DND-41 (cell line): ENCODE measurements around the gene COL6A2.
"Not testable (repeated sequence)": the region's sequence is repeated elsewhere in the genome, so short reads cannot be mapped to it uniquely, and the experiment has no call there.

Experiments used
- ATAC-seq: fragments of 200-7000 bp; cut with Tn5 transposase; 3 replicates; pipeline ENCODE4 v1.9.1; 2021; ENCODE audit warnings: low read depth; ENCODE audit not compliant: insufficient read depth
- DNase-seq: peaks from one replicate; pipeline ENCODE4 v3.0.0-alpha.2; 2020
- H2AFZ ChIP-seq: 2 replicates; pipeline ENCODE4 v1.6.0; 2012; ENCODE audit warnings: low read depth, low read length
- H3K27ac ChIP-seq: 2 replicates; pipeline ENCODE4 v1.5.1; 2012; ENCODE audit warnings: low read length, inconsistent platforms
- H3K27me3 ChIP-seq: fragments of 200-600 bp; sonication (generic); 2 replicates; pipeline ENCODE4 v1.6.0; 2012; ENCODE audit warnings: low read length, mild to moderate bottlenecking, inconsistent platforms; ENCODE audit not compliant: insufficient read depth, poor library complexity
- H3K36me3 ChIP-seq: 2 replicates; pipeline ENCODE4 v1.5.1; 2012; ENCODE audit warnings: low read length, inconsistent platforms; ENCODE audit not compliant: insufficient read depth
- H3K4me1 ChIP-seq: 2 replicates; pipeline ENCODE4 v1.5.1; 2012; ENCODE audit warnings: mild to moderate bottlenecking, low read length; ENCODE audit not compliant: insufficient read depth
- H3K4me2 ChIP-seq: 2 replicates; pipeline ENCODE4 v1.6.0; 2012; ENCODE audit warnings: mild to moderate bottlenecking, moderate library complexity, low read length, inconsistent platforms; ENCODE audit not compliant: insufficient read depth
- H3K4me3 ChIP-seq, 2 experiments: fragments of 200-600 bp in 1 of 2; shearing (Covaris generic) in 1 of 2; 2 replicates each; pipeline ENCODE4 v1.5.1; 2012 to 2016; ENCODE audit warnings: inconsistent platforms in 2 of 2, low read length in 2 of 2, mild to moderate bottlenecking in 2 of 2, low read depth in 1 of 2, moderate library complexity in 1 of 2
- H3K79me2 ChIP-seq: 2 replicates; pipeline ENCODE4 v1.6.0; 2012; ENCODE audit warnings: low read length, inconsistent platforms; ENCODE audit not compliant: insufficient read depth
- H3K9ac ChIP-seq: 2 replicates; pipeline ENCODE4 v1.6.0; 2012; ENCODE audit warnings: low read depth, mild to moderate bottlenecking, inconsistent platforms, low read length, moderate library complexity
- H3K9me3 ChIP-seq: 2 replicates; pipeline ENCODE4 v1.5.1; 2012; ENCODE audit warnings: low read length, moderate library complexity, mild to moderate bottlenecking, inconsistent platforms; ENCODE audit not compliant: insufficient read depth, severe bottlenecking
- H4K20me1 ChIP-seq: 2 replicates; pipeline ENCODE4 v1.6.0; 2012; ENCODE audit warnings: low read length; ENCODE audit not compliant: insufficient read depth
- EZH2 ChIP-seq: IDR thresholded peaks from 3 replicates; pipeline ENCODE4 v1.6.1; 2012; ENCODE audit warnings: borderline replicate concordance, low read depth, mild to moderate bottlenecking, moderate library complexity, low read length, inconsistent platforms; ENCODE audit not compliant: severe bottlenecking
- TF ChIP-seq, protein P1 (sequence below): IDR thresholded peaks from 2 replicates; pipeline ENCODE4 v1.5.1; 2012; ENCODE audit warnings: borderline replicate concordance, low read length, moderate library complexity, mild to moderate bottlenecking; ENCODE audit not compliant: poor library complexity, severe bottlenecking; ENCODE audit errors: extremely low read depth

COL6A2 gene

DNA sequence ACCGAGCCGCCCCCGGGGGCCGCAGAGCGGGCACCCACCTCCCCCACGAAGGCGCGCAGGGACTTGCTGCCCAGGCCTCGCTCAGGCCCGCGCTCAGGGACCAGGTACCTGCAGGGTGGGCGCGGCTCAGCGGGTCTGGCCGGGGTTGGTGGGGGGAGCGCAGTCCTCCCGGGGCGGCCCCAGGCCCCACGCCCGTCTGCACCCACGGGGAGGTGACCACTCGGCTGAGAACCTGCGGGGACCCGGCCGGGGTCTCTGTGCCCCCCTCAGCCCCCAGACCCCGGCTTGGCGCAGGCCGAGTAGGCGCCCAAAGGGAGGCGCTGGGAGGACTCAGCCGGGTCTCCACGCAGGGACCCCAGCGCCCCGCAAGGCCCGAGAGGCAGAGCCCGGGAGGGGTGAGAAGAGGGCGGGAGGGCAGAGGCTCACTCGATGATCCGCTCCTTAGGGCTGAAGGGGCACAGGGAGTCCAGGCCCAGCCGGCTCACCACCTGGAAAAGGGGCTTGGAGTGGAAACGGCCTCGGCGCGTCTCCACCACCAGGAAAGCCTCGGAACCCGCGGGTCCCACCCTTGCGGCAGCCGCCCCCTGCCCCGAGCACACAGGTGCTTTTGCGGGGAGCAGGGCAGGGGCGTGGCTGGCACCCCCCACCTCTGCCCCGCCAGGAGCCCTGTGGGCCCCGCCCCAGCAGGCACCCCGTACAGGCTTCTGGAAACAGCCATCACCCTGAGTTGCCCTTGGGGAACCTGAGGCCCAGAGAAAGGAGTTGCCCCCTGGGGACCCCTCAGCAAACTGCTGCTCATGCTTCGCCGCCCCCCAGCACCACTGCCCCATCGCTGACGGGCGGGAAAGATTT is 48.2 kb downstream of the COL6A2 start:
- H3K9ac ChIP-seq: no peak overlapping the region
- no peak overlapping the region for H3K27ac ChIP-seq
- no peak for DNase-seq
- no peaks in the 10 kb centered on the region for H3K9me3 ChIP-seq
- H3K79me2 ChIP-seq: no peaks in the 10 kb centered on the region
- no peak overlapping the region for H3K4me3 ChIP-seq
- no peaks in the 10 kb centered on the region for H4K20me1 ChIP-seq
- ATAC-seq: no peak
- no peaks in the 10 kb centered on the region for H3K36me3 ChIP-seq
- TF ChIP-seq, protein P1, sequence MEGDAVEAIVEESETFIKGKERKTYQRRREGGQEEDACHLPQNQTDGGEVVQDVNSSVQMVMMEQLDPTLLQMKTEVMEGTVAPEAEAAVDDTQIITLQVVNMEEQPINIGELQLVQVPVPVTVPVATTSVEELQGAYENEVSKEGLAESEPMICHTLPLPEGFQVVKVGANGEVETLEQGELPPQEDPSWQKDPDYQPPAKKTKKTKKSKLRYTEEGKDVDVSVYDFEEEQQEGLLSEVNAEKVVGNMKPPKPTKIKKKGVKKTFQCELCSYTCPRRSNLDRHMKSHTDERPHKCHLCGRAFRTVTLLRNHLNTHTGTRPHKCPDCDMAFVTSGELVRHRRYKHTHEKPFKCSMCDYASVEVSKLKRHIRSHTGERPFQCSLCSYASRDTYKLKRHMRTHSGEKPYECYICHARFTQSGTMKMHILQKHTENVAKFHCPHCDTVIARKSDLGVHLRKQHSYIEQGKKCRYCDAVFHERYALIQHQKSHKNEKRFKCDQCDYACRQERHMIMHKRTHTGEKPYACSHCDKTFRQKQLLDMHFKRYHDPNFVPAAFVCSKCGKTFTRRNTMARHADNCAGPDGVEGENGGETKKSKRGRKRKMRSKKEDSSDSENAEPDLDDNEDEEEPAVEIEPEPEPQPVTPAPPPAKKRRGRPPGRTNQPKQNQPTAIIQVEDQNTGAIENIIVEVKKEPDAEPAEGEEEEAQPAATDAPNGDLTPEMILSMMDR: no peak
- TF ChIP-seq EZH2: no peak
- no peak overlapping the region for H3K4me2 ChIP-seq
- no peak overlapping the region for H2AFZ ChIP-seq
- H3K4me1 ChIP-seq: peaks cover 7% of the 10 kb centered on the region; the same call in 1 of the 2 replicates
- no peaks in the 10 kb centered on the region for H3K27me3 ChIP-seq

DNA sequence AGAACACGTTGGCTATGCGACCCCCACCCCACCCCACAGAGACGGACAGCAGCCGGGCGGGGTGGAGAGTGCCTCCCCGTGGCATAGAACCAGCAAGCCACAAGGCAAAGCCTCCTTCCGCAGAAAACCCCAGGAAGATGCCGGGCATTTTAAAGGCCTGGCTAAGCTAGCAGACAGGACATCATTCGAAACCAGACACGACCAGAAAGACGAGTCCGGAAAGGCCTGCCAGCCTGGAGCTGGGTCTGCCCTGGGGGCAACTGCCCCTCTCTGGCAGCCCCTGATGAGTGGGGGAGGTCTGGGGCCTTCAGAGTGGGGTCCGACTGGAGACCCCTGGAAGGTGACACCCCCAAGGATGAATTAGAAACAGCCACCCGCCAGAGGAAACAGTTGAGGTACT is 48.9 kb downstream of the COL6A2 start:
- Histone ChIP-seq H3K4me2 (no peak overlapping the region), H2AFZ (no peak overlapping the region), H3K9me3 (no peaks in the 10 kb centered on the region), H4K20me1 (no peaks in the 10 kb centered on the region), H3K27me3 (no peaks in the 10 kb centered on the region), H3K27ac (no peak overlapping the region), H3K4me1 (peaks cover 7% of the 10 kb centered on the region; the same call in 1 of the 2 replicates), H3K4me3 (no peak overlapping the region), H3K36me3 (no peaks in the 10 kb centered on the region), H3K9ac (no peak overlapping the region), H3K79me2 (no peaks in the 10 kb centered on the region)
- DNase-seq: no peak
- TF ChIP-seq EZH2: no peak
- TF ChIP-seq, protein P1: no peak
- ATAC-seq: no peak

DNA sequence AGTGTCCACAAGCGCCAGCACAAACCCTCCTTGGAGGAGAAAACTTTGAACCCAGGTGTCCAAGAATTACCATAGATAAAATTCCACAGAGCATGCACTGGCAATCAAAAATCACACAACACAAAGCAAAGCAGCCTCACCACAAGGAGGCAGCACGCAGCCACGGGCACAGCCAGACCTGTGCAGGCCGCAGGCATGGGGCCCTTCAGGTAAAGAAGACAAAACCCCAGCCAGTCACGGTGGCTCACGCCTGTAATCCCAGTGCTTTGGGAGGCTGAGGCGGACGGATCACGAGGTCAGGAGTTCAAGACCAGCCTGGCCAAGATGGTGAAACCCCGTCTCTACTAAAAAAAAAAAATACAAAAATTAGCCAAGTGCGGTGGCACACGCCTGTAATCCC is 49.5 kb downstream of the COL6A2 start:
- H3K9me3 ChIP-seq, H3K4me3 ChIP-seq, H3K9ac ChIP-seq, H3K27ac ChIP-seq, H4K20me1 ChIP-seq, H2AFZ ChIP-seq, H3K4me2 ChIP-seq, H3K4me1 ChIP-seq, H3K36me3 ChIP-seq, H3K79me2 ChIP-seq, H3K27me3 ChIP-seq: not testable (repeated sequence)
- DNase-seq: peak; percentile 46
- TF ChIP-seq, protein P1: peak; percentile 68
- ATAC-seq: peak; percentile 72
